Esophagus muscularis mucosa (tissue), 3 donors: ENCODE data around the gene PRDM16.

Experiments
- POLR2A ChIP-seq: fragments of 450-650 bp; IDR thresholded peaks from one replicate; pipeline ENCODE4 v1.6.1; 2017; ENCODE audit warnings: antibody characterized with exemption, moderate library complexity, mild to moderate bottlenecking, low read depth
- TF ChIP-seq, protein P1 (sequence below), 3 experiments: fragments of 200-600 bp in 2 of 3; fragments of 450-650 bp in 1 of 3; sonication (generic) in 2 of 3; IDR thresholded peaks; one replicate each; pipeline ENCODE4 v1.5.1; 2017 to 2019; ENCODE audit warnings: antibody characterized with exemption in 3 of 3, mild to moderate bottlenecking in 2 of 3, moderate library complexity in 1 of 3

DNA sequence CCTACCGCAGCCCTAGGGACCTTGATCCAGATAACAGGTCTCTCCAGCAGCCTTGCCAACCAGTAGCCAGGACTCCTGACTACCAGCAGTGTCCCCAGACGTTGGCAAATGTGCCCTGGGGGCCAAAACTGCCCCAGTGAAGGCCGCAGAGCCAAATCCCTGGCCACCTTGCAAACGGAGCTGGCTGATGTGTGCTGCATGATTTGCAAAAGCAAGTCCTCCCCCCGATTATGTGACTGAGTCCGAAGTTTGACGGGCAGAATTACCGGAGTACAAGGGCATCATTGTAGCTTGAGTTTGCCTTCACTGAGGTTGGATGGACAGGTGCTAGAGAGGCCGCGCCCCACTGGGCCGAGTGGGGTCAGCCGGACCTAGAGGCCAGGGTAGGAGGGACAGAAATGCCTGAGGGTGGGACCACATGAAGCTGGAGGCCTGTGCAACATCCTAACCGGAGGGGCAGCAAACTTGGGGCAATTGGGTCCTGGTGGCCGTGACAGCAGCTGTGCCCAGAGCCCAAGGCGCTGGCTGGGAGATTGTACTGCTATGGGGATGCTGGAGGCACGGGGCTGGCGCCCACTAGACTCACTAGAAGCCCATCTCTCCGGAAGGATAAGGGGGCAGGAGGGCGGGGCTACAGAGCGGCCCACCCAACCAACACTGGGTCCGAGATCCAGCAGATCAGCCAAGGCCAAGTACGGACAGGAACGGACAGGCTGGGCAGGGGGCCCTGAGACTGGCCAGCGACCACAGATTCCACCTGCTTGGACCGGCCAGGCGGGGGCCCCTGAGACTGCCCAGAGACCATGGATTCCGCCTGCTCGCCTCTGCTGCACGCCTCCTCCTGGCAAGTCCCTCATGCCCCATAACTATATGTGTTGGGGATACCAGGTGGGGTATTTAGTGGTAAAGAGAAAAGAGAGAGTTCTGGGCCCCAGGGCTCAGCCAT, 388.2 kb downstream of the PRDM16 start:
- TF ChIP-seq, protein P1, sequence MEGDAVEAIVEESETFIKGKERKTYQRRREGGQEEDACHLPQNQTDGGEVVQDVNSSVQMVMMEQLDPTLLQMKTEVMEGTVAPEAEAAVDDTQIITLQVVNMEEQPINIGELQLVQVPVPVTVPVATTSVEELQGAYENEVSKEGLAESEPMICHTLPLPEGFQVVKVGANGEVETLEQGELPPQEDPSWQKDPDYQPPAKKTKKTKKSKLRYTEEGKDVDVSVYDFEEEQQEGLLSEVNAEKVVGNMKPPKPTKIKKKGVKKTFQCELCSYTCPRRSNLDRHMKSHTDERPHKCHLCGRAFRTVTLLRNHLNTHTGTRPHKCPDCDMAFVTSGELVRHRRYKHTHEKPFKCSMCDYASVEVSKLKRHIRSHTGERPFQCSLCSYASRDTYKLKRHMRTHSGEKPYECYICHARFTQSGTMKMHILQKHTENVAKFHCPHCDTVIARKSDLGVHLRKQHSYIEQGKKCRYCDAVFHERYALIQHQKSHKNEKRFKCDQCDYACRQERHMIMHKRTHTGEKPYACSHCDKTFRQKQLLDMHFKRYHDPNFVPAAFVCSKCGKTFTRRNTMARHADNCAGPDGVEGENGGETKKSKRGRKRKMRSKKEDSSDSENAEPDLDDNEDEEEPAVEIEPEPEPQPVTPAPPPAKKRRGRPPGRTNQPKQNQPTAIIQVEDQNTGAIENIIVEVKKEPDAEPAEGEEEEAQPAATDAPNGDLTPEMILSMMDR (IDR thresholded peaks at IDR 0.05): no peak
- TF ChIP-seq POLR2A: no peak
